GM12873 (cell line): ENCODE results near the gene TNFRSF11A.

Experiments used
- TF ChIP-seq, protein P1 (sequence below): IDR thresholded peaks from 2 replicates; pipeline ENCODE4 v1.5.1; 2012; ENCODE audit warnings: low read depth, mild to moderate bottlenecking, moderate library complexity, low read length, control low read depth; ENCODE audit not compliant: insufficient read depth; ENCODE audit errors: missing control alignments

Gene TNFRSF11A

DNA sequence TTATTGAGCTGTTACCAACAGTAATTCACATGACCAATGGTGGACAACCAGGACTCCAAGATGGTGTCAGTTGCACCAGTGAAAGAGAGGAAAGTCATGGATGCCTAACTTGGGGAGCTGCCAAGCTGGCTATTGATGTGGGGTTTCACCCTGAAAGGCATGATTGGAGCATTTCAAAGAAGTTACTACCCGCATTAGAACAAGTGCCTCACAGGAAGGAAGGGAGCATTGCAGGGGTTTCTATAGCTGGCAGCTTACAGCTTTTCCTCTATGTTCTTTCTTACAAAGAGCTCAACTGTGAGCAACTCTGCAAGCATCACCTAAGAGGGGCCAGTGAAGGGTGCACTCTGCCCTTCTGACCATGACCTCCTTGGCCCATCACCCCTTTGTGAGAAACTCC, 93.1 kb downstream of the TNFRSF11A start:
- TF ChIP-seq, protein P1, sequence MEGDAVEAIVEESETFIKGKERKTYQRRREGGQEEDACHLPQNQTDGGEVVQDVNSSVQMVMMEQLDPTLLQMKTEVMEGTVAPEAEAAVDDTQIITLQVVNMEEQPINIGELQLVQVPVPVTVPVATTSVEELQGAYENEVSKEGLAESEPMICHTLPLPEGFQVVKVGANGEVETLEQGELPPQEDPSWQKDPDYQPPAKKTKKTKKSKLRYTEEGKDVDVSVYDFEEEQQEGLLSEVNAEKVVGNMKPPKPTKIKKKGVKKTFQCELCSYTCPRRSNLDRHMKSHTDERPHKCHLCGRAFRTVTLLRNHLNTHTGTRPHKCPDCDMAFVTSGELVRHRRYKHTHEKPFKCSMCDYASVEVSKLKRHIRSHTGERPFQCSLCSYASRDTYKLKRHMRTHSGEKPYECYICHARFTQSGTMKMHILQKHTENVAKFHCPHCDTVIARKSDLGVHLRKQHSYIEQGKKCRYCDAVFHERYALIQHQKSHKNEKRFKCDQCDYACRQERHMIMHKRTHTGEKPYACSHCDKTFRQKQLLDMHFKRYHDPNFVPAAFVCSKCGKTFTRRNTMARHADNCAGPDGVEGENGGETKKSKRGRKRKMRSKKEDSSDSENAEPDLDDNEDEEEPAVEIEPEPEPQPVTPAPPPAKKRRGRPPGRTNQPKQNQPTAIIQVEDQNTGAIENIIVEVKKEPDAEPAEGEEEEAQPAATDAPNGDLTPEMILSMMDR, result no peak

DNA sequence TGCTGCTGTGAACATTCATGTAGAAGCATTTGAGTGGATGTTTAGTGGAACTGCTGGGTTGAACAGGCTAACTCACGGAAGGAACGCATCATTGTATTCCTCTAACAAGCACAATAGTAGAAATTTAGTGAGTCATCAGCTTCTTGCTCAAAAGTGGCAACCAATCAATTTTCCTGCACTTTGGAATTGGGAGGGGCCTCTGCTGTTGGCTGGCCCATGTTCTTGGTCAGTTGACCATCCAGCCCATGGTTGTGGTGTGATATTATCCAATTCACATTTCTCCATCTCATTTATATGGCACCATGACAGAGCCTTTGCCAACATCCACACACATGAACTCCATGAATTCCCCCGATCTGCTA, 95.0 kb downstream of the TNFRSF11A start:
- TF ChIP-seq, protein P1, result no peak

DNA sequence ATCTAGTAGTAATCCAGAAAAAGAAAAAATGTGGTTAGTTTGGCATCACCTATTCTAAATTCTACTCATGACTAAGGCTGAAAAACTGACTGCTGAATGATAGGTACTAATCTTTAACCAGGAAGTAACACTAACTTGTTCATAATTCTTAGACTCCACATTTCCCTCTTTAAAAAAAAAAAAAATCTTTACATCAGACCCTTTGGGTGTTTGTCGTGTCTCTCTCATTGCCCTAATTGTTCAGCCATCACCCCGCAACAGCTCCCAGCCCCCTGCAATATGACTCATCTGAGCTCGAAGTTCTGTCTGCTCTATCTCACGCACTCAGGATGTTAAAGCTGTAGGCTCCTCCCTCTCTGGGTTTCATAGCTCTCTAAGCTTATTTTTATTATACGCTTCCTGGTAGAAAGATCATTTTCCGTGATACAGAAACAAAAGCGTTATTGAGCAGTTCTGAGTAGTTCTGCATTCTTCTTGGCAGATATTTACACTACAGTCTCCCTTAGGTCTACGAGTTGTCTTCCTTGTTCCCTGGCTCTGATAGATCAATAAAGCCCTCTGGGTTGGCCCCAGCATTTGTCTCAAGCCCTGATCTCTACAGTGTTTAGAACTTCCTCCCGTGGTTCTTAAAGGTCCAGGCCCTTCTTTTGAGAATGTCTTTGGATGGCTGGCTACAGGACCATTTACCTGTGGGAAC, 95.6 kb downstream of the TNFRSF11A start:
- TF ChIP-seq, protein P1, result no peak

DNA sequence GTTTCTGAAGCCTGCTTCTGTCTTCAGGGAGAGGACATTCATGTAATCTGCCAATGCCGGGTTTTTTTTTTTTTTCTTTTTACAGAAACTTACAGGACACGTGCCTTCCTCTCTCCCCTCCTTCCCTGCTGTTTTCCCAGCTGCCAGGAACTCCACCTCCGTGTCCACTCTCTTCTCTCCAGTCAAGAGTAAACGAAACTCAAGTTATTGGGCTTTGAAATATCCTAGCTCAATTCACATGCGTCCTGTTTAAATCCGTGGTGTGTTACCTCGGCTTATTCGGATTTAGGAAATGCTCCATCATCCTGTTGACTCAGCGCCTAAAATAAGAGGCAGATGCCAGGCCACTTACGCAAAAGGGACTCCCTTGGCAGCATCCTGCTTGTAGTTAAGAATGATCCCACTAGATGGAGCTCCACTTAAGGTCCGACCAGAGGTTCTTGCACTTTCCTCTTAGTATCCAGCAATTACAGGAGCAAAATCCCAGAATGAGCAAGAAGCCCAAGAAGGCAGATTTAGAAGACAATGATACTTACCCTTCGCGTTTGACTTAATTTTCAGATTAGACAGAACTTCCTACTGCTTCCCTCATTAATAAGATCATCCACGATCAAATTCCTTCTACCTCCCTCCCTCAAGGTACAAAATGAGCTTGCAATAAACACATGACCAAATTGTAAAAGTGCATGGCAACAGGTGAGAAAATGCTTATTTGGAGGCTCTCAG, 100.5 kb downstream of the TNFRSF11A start:
- TF ChIP-seq, protein P1, result peak; percentile 85

DNA sequence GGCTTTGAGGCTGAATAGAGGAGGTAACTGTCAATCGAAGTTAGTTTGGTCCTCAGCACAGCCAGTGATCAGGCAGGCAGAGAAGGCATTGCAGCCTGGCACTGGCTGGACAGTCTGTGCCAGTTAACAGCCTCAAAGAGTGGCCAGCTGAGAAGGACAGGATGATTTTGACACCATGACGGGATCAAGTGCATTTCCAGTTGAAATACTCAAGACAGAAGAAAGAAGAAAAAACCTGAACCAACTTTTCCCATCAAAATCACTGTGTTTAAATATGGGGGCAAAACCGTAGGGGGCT, 101.0 kb downstream of the TNFRSF11A start:
- TF ChIP-seq, protein P1, result no peak

DNA sequence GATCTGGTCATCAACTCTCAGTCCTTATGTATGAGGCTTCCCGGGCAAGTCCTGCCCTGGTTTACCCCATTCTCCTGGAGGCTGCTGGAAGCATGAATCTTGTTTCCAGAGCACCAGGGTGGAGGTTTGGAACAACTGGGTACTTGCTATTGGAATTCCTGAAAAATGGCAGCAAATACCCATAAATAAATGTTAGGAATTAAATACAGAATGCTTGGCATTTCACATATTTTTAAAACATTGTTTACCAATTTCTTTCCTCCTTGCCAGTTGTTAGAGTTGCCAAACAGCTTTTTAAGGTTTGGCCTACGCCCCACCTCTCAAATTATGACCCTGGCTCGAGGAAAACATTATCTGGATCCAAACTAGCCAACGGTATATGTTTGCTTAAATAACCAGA, 107.1 kb downstream of the TNFRSF11A start:
- TF ChIP-seq, protein P1, result no peak

DNA sequence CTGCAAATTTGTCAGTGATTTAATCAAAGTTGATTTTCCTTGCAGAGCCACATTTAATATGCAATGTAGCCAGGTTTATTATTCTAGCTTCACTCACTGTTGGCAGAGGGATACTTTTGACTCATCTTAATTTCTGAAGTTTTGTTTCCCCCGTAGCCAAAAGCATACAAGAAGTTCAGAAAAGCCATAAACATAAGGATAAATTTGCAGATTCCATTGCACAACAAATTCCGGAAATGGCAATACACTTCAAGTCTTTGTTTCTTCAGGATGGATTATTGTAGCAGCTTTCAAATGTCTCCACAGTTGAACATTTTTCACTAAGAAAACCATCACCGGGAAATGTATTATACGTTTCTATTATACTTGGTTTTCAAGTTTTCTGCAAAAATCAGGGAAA, 109.7 kb downstream of the TNFRSF11A start:
- TF ChIP-seq, protein P1, result no peak
